Endothelial cell of umbilical vein (primary cell): ENCODE results near the gene POLE.

Source experiments
- EZH2 ChIP-seq: IDR thresholded peaks from 2 replicates; pipeline ENCODE4 v1.6.1; 2012; ENCODE audit warnings: borderline replicate concordance, low read depth, mild to moderate bottlenecking, moderate library complexity, low read length, inconsistent platforms; ENCODE audit not compliant: severe bottlenecking
- FOS ChIP-seq: IDR thresholded peaks from 2 replicates; pipeline ENCODE4 v1.6.1; 2011; ENCODE audit warnings: mild to moderate bottlenecking, low read length, moderate library complexity, borderline replicate concordance; ENCODE audit not compliant: insufficient read depth
- POLR2A ChIP-seq: IDR thresholded peaks from 2 replicates; pipeline ENCODE4 v1.6.1; 2012; ENCODE audit warnings: low read depth, mild to moderate bottlenecking, control low read depth, low read length
- POLR2AphosphoS5 ChIP-seq: IDR thresholded peaks from 2 replicates; pipeline ENCODE4 v1.6.1; 2012; ENCODE audit warnings: low read depth, mild to moderate bottlenecking, control low read depth, low read length, moderate library complexity; ENCODE audit not compliant: insufficient read depth
- TF ChIP-seq, protein P1 (sequence below), 2 donors: IDR thresholded peaks; 1 replicate in 1 of 2; 2 replicates in 1 of 2; pipeline ENCODE4 v1.5.1; 2011; ENCODE audit warnings: low read length in 2 of 2, mild to moderate bottlenecking in 2 of 2, moderate library complexity in 2 of 2, control low read depth in 1 of 2, inconsistent platforms in 1 of 2, low read depth in 1 of 2; ENCODE audit not compliant: insufficient read depth in 1 of 2; ENCODE audit errors: extremely low read depth in 1 of 2

DNA sequence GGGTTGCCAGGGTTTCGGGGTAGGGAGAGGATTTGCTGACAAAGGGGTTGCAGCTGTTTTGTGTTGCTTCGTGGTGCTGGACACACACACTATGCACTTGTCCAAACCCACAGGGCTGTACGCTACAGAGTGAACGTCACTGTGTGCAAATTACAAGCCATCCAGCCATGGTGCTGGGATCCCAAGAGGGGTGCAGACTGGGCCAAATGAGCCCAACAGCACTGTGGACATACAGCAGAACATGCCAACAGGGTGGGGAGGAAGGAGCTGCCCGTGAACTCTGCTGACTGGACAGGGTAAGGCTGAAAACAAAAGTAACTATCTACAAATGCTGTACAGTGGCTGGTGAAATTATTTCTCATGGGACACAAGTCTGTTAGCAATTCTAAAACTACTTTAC lies 25.2 kb downstream of the POLE start:
- TF ChIP-seq, protein P1, sequence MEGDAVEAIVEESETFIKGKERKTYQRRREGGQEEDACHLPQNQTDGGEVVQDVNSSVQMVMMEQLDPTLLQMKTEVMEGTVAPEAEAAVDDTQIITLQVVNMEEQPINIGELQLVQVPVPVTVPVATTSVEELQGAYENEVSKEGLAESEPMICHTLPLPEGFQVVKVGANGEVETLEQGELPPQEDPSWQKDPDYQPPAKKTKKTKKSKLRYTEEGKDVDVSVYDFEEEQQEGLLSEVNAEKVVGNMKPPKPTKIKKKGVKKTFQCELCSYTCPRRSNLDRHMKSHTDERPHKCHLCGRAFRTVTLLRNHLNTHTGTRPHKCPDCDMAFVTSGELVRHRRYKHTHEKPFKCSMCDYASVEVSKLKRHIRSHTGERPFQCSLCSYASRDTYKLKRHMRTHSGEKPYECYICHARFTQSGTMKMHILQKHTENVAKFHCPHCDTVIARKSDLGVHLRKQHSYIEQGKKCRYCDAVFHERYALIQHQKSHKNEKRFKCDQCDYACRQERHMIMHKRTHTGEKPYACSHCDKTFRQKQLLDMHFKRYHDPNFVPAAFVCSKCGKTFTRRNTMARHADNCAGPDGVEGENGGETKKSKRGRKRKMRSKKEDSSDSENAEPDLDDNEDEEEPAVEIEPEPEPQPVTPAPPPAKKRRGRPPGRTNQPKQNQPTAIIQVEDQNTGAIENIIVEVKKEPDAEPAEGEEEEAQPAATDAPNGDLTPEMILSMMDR (IDR thresholded peaks at IDR 0.05; ENCODE audit: extremely low read depth in 1 of 2, insufficient read depth in 1 of 2, low read depth in 1 of 2, low read length in 2 of 2): no peak
- no peak for TF ChIP-seq POLR2AphosphoS5
- no peak for TF ChIP-seq POLR2A
- TF ChIP-seq FOS: no peak
- no peak for TF ChIP-seq EZH2
